Activated T-cell treated with anti-CD3 and anti-CD28 coated beads for 24 hours (primary cell): ENCODE measurements around the gene ZNG1E.
"Not testable (repeated sequence)": the region's sequence is repeated elsewhere in the genome, so short reads cannot be mapped to it uniquely, and the experiment has no call there.

Experiments used
- DNase-seq: peaks from one replicate; pipeline ENCODE4 v3.0.0-alpha.2; 2020; ENCODE audit warnings: low read depth

ZNG1E gene

DNA sequence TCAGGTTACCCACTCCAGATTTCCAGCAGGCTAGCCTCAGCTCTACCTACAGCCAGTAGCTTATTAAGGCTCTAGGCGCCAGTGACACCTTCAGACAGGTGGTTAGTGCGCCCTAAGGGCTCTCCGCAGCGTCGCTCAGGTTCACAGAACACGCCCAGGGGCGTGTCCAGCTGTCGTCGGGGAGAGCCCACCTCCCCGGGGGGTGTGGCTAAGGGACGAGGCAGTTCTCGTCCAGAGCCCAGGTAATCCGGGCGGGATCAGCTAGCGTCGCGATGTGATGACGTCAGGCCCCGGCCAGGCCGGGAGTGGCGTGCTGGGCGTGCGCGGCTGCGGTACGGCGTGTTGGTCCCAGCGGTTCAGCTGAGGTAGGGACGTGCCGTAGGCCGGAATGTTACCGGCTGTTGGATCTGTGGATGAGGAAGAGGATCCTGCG lies at the start of gene ZNG1E:
Gene ZNG1E, plus strand, starts transcription at position 340 of the 433 bp plus-strand sequence. Its CDS starts 49 bp downstream, at position 389.
- DNase-seq, result peak; percentile 32

DNA sequence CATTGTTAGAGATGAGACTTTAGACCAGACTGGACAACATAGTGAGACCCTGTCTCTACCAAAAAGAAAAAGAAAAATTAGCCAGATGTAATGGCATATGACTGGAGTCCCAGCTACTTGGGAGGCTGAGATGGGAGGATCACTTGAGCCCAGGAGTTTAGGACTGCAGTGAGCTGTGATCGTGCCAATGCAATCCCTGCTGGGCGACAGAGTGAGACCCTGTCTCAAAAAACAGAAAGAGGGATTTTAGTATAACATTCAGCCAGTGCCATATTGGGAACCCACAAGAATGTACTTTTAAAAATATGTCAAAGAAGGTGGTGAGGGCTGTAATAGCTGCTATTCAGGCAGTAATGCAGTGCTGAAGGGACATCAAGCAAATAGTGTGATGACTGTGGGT lies 2.1 kb upstream of the ZNG1E start:
- not testable (repeated sequence) for DNase-seq

DNA sequence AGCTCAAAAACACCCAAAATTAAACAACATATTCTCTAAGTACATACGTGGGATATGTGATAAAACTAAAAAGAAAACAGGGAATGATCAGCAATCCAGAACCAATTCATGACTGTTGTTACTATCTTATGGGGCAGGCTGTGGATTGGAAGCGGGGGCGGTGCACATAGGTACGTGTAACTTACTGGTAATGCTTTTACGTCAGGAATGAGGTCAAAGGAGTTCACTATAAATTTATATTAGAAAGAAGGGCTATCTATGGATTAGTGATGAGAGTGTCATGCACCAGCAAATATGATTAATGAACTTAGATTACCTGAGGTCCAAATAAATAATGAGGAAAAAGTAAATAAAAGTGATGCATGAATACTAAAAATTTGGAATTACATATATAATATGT lies 710 bp upstream of the ZNG1E start:
- DNase-seq, result not testable (repeated sequence)

DNA sequence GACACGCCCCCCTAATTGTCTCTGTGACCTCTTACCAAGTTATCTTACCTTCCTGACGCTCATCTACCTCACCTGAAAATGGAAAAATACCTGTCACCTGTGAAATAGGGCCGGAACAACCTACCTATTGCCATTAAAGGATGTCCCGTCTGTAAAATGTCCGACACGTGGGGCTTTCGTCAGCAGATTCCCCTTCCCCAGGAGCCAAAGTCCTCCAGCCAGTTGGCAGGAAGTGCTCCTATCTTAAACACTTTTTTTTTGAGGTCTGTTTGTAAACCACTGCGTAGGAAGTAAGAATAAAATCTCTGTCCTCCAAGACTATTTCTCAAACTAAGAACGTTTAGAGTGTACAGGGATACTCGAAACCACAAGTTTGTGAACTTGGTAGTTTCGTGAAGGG lies 661 bp downstream of the ZNG1E start:
- DNase-seq, result peak; percentile 5

GRCh38 chr9:65678533-65678932 lies 2.8 kb downstream of the ZNG1E start:
- DNase-seq, result not testable (repeated sequence)

DNA sequence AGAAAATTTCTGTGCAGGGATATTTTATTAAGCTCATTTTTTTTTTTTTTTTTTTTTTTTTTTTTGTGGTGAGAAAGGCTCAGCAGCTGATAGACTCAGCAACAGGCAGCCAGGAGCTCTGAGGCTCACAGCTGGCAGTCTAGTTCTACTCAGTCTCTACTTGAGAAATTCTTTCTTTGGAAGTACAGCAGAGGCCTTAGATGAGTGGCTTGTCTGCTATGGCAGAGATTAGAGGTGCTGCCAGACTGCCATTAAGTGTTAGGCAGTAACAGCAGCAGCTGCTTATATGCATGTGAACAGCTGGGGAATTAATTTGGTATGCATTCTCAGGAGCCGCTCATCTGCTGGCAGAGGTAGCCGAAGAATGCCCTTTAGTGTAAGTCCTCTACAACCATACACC lies 27.8 kb downstream of the ZNG1E start:
- not testable (repeated sequence) for DNase-seq

GRCh38 chr9:65714445-65714844 lies 38.7 kb downstream of the ZNG1E start:
- DNase-seq, result not testable (repeated sequence)

DNA sequence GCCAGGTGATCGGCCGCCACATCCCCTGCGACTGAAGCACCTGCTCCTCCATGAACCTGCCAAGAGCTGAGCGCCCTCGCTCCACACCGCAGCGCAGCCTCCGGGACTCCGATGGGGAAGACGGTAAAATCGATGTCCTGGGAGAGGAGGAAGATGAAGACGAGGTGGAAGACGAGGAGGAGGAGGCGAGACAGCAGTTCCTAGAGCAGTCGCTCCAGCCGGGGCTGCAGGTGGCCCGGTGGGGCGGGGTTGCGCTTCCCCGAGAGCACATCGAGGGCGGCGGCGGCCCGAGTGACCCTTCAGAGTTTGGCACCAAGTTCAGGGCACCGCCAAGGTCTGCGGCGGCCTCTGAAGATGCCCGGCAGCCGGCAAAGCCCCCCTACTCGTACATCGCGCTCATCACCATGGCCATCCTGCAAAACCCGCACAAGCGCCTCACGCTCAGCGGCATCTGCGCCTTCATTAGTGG lies 61.4 kb downstream of the ZNG1E start, which contains the start of gene FOXD4L4:
Gene FOXD4L4, plus strand, starts transcription at position 51 of the 469 bp plus-strand sequence. Its CDS starts 0 bp downstream, at position 51.
- DNase-seq, result not testable (repeated sequence)

- DNase-seq, result not testable (repeated sequence)
Measured at GRCh38 chr9:65738133-65738532, 62.4 kb downstream of the ZNG1E start.
